ENCODE measurements around the gene ZNF483. TPM values are rescaled to one million over a fixed set of nuclear protein-coding genes. Genes with fewer than 3 reads are reported as not detected.

Gene ZNF483
- polyA plus RNA-seq, 1 of the 3 experiments (the other 2 are of a cell fraction): 0.53 TPM

DNA sequence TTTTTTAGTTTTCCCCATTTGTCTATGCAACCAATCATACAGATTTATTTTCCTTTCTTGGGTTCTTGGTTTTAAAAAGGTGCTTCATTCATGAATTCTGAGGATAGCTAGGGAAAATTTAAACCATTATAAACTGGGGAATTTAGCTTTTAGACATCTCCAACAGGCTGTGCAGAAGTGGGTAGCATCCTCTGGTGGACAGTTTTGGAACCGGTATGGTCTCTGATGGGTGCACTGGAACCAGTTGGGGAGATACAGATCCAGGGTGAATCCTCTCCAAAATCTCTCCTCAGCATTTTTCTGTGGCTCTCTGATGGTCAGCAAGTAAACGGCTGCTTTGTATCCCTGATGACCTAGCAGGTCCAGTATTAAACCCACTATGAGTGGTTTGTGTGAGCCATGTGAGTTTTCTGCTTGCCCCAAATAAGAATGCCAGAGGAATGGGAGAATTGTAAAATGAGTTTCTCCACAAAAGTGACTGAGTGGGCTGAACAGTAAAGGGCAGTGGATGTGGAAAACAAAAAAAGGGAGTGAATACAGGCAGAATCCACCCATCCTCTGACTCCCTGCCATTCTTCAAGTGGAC is 97.0 kb downstream of the ZNF483 start:
- H3K9me3 ChIP-seq: no peaks in the 10 kb centered on the region
- H4K20me1 ChIP-seq (ENCODE audit: insufficient read depth): no peaks in the 10 kb centered on the region
- no peaks in the 10 kb centered on the region for H3K79me2 ChIP-seq (ENCODE audit: insufficient read depth)
- no peaks in the 10 kb centered on the region for H3K36me3 ChIP-seq (replicated peaks in 1 of 2; ENCODE audit: control insufficient read depth in 1 of 2, insufficient read depth in 2 of 2, low read length in 1 of 2)
- DNase-seq: peak; percentile 64
- no peaks in the 10 kb centered on the region for H3K27me3 ChIP-seq (ENCODE audit: insufficient read depth)
- no peak overlapping the region for H2AFZ ChIP-seq (ENCODE audit: low read depth)
- no peak overlapping the region for H3K9ac ChIP-seq
- CTCF ChIA-PET: interaction anchor here (0.6 to 4.4 kb wide), 17 partner anchors 9 to 322 kb away, joined by 3 to 44 read pairs (median 4); partner anchors contain the start of genes DNAJC25, PTGR1 and ZNF483
- TF ChIP-seq SMC3 (IDR thresholded peaks at IDR 0.05; ENCODE audit: low read depth, low read length) (peak; percentile 80), RAD21 (IDR thresholded peaks at IDR 0.05; ENCODE audit: low read length) (peak; percentile 77), RXRA (IDR thresholded peaks at IDR 0.05; ENCODE audit: borderline replicate concordance, low read depth) (no peak)
- TF ChIP-seq, protein P1, sequence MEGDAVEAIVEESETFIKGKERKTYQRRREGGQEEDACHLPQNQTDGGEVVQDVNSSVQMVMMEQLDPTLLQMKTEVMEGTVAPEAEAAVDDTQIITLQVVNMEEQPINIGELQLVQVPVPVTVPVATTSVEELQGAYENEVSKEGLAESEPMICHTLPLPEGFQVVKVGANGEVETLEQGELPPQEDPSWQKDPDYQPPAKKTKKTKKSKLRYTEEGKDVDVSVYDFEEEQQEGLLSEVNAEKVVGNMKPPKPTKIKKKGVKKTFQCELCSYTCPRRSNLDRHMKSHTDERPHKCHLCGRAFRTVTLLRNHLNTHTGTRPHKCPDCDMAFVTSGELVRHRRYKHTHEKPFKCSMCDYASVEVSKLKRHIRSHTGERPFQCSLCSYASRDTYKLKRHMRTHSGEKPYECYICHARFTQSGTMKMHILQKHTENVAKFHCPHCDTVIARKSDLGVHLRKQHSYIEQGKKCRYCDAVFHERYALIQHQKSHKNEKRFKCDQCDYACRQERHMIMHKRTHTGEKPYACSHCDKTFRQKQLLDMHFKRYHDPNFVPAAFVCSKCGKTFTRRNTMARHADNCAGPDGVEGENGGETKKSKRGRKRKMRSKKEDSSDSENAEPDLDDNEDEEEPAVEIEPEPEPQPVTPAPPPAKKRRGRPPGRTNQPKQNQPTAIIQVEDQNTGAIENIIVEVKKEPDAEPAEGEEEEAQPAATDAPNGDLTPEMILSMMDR (IDR thresholded peaks at IDR 0.05): peak; percentile 81
- no peaks in the 10 kb centered on the region for H3K9me2 ChIP-seq
- no peaks in the 10 kb centered on the region for H3F3A ChIP-seq (replicated peaks; ENCODE audit: insufficient read depth)
- POLR2A ChIA-PET: no interaction called here
- WGBS (ENCODE audit: low lambda C conversion rate): 21% methylated on average over 2 of the region's 2 CpGs
- H3K4me1 ChIP-seq (ENCODE audit: control insufficient read depth in 1 of 2, insufficient read depth in 2 of 2, low read depth in 1 of 2, low read length in 1 of 2): no peaks in the 10 kb centered on the region
- no peak overlapping the region for H3K27ac ChIP-seq (ENCODE audit: low read depth in 2 of 2, low read length in 1 of 2)
- H3K4me3 ChIP-seq (ENCODE audit: low read depth in 2 of 2, low read length in 1 of 2): peak overlapping the region in 1 of 2 experiments; percentile 42; a peak in 1 of 4 replicates
- no peak overlapping the region for H3K4me2 ChIP-seq

DNA sequence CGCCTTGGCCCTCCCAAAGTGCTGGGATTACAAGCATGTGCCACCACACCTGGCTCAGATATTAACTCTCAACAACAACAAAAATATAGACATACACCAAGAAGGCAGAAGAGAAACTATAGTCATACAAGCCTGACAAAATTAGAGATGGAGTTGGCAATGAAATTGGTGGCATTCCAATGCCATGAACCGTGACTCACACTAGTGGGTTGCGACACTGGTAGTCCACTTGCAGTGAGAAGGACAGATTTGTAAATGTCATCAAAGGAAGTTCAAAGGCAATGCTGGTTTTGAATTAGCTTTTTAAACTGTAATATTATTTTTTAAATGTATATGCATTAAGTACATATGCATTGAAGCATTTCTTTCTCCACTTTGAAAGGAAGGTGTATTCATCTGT is 97.6 kb downstream of the ZNF483 start:
- DNase-seq: no peak
- Histone ChIP-seq H3K79me2 (ENCODE audit: insufficient read depth) (no peaks in the 10 kb centered on the region), H4K20me1 (ENCODE audit: insufficient read depth) (no peaks in the 10 kb centered on the region), H3K9ac (no peak overlapping the region), H3F3A (replicated peaks; ENCODE audit: insufficient read depth) (no peaks in the 10 kb centered on the region), H3K4me1 (ENCODE audit: control insufficient read depth in 1 of 2, insufficient read depth in 2 of 2, low read depth in 1 of 2, low read length in 1 of 2) (no peaks in the 10 kb centered on the region), H3K27me3 (ENCODE audit: insufficient read depth) (no peaks in the 10 kb centered on the region), H3K9me2 (no peaks in the 10 kb centered on the region), H3K4me2 (no peak overlapping the region), H3K27ac (ENCODE audit: low read depth in 2 of 2, low read length in 1 of 2) (no peak overlapping the region), H3K9me3 (no peaks in the 10 kb centered on the region), H3K4me3 (ENCODE audit: low read depth in 2 of 2, low read length in 1 of 2) (no peak overlapping the region), H3K36me3 (replicated peaks in 1 of 2; ENCODE audit: control insufficient read depth in 1 of 2, insufficient read depth in 2 of 2, low read length in 1 of 2) (no peaks in the 10 kb centered on the region), H2AFZ (ENCODE audit: low read depth) (no peak overlapping the region)
- TF ChIP-seq FOSL2 (IDR thresholded peaks at IDR 0.05; ENCODE audit: borderline replicate concordance, low read depth) (peak; percentile 34; the same call in 1 of the 2 replicates), TEAD4 (IDR thresholded peaks at IDR 0.05; ENCODE audit: borderline replicate concordance, insufficient read depth) (no peak), JUND (IDR thresholded peaks at IDR 0.05) (peak; percentile 34; the same call in 1 of the 2 replicates)
- TF ChIP-seq, protein P2, sequence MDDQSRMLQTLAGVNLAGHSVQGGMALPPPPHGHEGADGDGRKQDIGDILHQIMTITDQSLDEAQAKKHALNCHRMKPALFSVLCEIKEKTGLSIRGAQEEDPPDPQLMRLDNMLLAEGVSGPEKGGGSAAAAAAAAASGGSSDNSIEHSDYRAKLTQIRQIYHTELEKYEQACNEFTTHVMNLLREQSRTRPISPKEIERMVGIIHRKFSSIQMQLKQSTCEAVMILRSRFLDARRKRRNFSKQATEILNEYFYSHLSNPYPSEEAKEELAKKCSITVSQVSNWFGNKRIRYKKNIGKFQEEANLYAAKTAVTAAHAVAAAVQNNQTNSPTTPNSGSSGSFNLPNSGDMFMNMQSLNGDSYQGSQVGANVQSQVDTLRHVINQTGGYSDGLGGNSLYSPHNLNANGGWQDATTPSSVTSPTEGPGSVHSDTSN (IDR thresholded peaks at IDR 0.05): peak; percentile 35; the same call in 1 of the 2 replicates
- 57% methylated on average over 3 of the region's 3 CpGs for WGBS (ENCODE audit: low lambda C conversion rate)
- ChIA-PET POLR2A (no interaction called here), CTCF (interaction anchor here (0.9 to 4.4 kb wide), 2 partner anchors 9 to 25 kb away, joined by 4 to 44 read pairs; partner anchors contain the start of gene DNAJC25)

Other genes with a start within 250 kb of the ZNF483 start
- not detected in 2 replicates for gene OR2K2, start 195.0 kb upstream of the ZNF483 start, polyA plus RNA-seq (2012; rRNA removed)
- gene ECPAS, start 40.8 kb upstream of the ZNF483 start, polyA plus RNA-seq (2012; rRNA removed): 17.9 and 18.8 TPM in 2 replicates
- gene PTGR1, start 74.5 kb downstream of the ZNF483 start, polyA plus RNA-seq (2012; rRNA removed): 33.0 and 38.4 TPM in 2 replicates
- 3.3 and 4.4 TPM in 2 replicates for gene DNAJC25, start 106.2 kb downstream of the ZNF483 start, polyA plus RNA-seq (2012; rRNA removed)
- 57.7 and 69.3 TPM in 2 replicates for gene GNG10, start 136.4 kb downstream of the ZNF483 start, polyA plus RNA-seq (2012; rRNA removed)